CD4-positive, alpha-beta T cell treated with Interleukin-17A for 1 hour (primary cell): Measurements from ENCODE around the gene GPR65.

Experiments used
- DNase-seq: peaks from one replicate; pipeline ENCODE4 v3.0.0-alpha.2; 2020

Gene GPR65

GRCh38 chr14:88005050-88005481 lies at the start of gene GPR65:
Gene GPR65 (plus strand): TSS chr14:88005135. CDS start chr14:88010848, 5,713 bp downstream.
- peak; percentile 85 for DNase-seq

- DNase-seq, result no peak
Measured at GRCh38 chr14:87955501-87955900, 49.4 kb upstream of the GPR65 start.

- DNase-seq, result peak; percentile 68
Measured at GRCh38 chr14:87960013-87960787, 44.7 kb upstream of the GPR65 start.

GRCh38 chr14:87961246-87961645 lies 43.7 kb upstream of the GPR65 start:
- no peak for DNase-seq

GRCh38 chr14:87966816-87967215 lies 38.1 kb upstream of the GPR65 start:
- DNase-seq, result no peak

GRCh38 chr14:87967496-87967895 lies 37.4 kb upstream of the GPR65 start:
- DNase-seq, result no peak

- DNase-seq, result no peak
Measured at GRCh38 chr14:87971010-87971409, 33.9 kb upstream of the GPR65 start.

- DNase-seq, result no peak
Measured at GRCh38 chr14:87975636-87976035, 29.3 kb upstream of the GPR65 start.

GRCh38 chr14:87979689-87980088 lies 25.2 kb upstream of the GPR65 start:
- DNase-seq, result no peak

- no peak for DNase-seq
Measured at GRCh38 chr14:87989221-87989955, 15.5 kb upstream of the GPR65 start.

- no peak for DNase-seq
Measured at GRCh38 chr14:87989956-87990299, 15.0 kb upstream of the GPR65 start.

GRCh38 chr14:87990682-87991081 lies 14.3 kb upstream of the GPR65 start:
- no peak for DNase-seq

- peak; percentile 16 for DNase-seq
Measured at GRCh38 chr14:87992346-87992717, 12.6 kb upstream of the GPR65 start.

GRCh38 chr14:87992718-87993628 lies 12.0 kb upstream of the GPR65 start, which contains the start of gene GALC:
Gene GALC (minus strand): TSS chr14:87993182. CDS start chr14:87993164, 18 bp downstream.
- DNase-seq, result peak; percentile 97

- peak; percentile 76 for DNase-seq
Measured at GRCh38 chr14:87994974-87995373, 10.0 kb upstream of the GPR65 start.

- no peak for DNase-seq
Measured at GRCh38 chr14:87995500-87996290, 9.2 kb upstream of the GPR65 start.

- DNase-seq, result no peak
Measured at GRCh38 chr14:87996291-87996592, 8.7 kb upstream of the GPR65 start.

- no peak for DNase-seq
Measured at GRCh38 chr14:87998482-87998881, 6.5 kb upstream of the GPR65 start.

- DNase-seq, result no peak
Measured at GRCh38 chr14:87999277-87999676, 5.7 kb upstream of the GPR65 start.

GRCh38 chr14:88002421-88003075 lies 2.4 kb upstream of the GPR65 start:
- no peak for DNase-seq

GRCh38 chr14:88003425-88003824 lies 1.5 kb upstream of the GPR65 start:
- no peak for DNase-seq

- DNase-seq, result no peak
Measured at GRCh38 chr14:88004506-88005036, 364 bp upstream of the GPR65 start.
